C4-2B (cell line): ENCODE measurements around the gene ATF2.

Experiments used
- CTCF ChIP-seq: fragments of 450-650 bp; conservative IDR thresholded peaks from 2 replicates; pipeline ENCODE4 v1.5.1; 2017; ENCODE audit warnings: mild to moderate bottlenecking
- ZFX ChIP-seq: fragments of 450-650 bp; IDR thresholded peaks from 2 replicates; pipeline ENCODE4 v1.6.1; 2017

GRCh38 chr2:175135862-175136261 lies 32.1 kb downstream of the ATF2 start:
- no peak for TF ChIP-seq CTCF
- TF ChIP-seq ZFX, result no peak
